ENCODE data around the gene CD320. TPM values are rescaled to one million over a fixed set of nuclear protein-coding genes. Genes with fewer than 3 reads are reported as not detected.
"Not testable (repeated sequence)": the region's sequence is repeated elsewhere in the genome, so short reads cannot be mapped to it uniquely, and the experiment has no call there.

CD320 gene
- total RNA-seq, 2 experiments from 2014 or later = 93.6 to 98.8 TPM

DNA sequence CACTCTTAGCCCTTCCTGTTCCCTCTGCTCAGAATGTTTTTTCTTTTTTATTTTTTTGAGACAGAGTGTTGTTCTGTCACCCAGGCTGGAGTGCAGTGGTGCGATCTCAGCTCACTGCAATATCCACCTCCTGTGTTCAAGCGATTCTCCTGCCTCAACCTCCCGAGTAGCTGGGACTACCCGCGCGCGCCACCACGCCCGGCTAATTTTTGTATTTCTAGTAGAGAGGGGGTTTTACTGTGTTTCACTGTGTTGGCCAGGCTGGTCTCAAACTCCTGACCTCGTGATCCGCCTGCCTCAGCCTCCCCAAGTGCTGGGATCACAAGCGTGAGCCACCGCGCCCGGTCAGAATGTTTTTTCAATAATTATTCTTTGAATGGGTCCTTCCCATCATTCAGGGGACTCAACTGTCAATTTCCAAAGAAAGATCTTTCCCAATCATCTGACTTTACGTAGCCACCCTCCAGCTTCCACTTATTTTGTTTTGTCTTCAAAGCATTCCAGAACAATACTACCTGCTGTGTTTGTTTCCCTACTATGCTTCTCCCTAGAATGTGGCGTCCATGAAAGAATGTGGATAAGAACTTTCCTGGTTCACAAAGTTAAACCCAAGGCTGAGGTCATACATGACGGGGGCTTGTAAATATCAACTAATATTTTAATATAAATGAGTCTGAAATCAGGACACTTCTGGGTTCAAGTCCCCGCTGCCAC, 11.8 kb upstream of the CD320 start:
- ChIA-PET CTCF (interaction anchor here (0.5 to 1.0 kb wide), 3 partner anchors 13 to 21 kb away, joined by 3 to 5 read pairs (median 4); no protein-coding TSS in a partner anchor), POLR2A (interaction anchor here (0.5 to 0.9 kb wide), 3 partner anchors 8 to 582 kb away, joined by 3 read pairs; no protein-coding TSS in a partner anchor)

DNA sequence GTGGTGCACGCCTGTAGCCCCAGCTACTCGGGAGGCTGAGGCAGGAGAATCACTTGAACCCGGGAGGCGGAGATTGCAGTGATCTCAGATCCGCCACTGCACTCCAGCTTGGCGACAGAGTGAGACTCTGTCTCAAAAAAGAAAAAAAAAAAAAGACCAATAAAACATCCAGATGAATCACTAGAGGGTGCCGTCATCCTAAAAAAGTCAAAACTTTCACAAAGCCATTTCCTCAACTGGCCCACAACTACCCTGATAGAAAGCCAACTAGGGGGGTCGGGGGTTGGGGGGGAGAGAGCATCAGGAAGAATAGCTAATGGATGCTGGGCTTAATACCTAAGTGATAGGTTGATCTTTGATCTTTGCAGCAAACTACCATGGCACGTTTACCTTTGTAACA, 10.7 kb upstream of the CD320 start:
- CTCF ChIA-PET = interaction anchor here (0.7 to 0.8 kb wide), 2 partner anchors 50 to 361 kb away, joined by 3 to 4 read pairs; no protein-coding TSS in a partner anchor

DNA sequence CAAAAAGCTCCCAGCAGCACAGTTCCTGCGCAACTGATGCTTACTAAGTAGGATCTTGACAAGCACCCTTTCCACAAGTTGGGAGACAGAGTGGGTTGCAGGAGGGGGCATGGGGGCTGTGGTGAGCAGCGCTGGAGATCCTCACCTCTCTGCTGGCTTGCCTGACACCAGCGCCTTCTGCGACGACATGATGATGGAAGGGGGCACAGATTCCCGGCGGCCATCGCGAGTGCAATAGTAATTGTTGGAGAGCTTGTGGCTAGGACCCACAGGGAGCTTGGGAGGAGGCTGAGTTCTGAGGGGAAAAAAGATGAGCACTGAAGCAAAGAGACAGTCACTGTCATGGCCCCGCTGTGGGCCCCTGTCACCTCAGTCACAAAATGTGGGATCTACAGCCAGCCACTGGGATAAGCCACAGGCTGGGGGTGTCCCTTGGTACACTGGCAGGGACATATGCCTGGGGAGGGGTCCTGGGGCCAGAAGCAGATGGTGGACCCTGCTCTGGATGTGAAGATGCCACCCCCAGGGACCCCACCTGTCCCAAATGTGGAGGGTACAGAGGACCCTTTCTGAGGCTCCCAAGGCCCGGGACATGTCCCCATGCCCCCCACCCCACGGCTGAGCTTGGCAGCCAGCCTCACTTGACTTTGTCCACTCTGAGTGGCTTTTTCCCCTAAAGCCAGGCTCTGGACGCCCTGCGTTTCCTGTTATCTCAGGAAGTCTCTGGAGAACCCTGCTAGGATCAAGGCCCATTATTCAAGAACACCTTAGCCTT, 8.4 kb upstream of the CD320 start:
- CTCF ChIA-PET = no interaction called here

More for the DNA sequence above, 10.7 kb upstream of the CD320 start:
- POLR2A ChIA-PET = interaction anchor here (0.6 kb wide), 1 partner anchor 16 kb away, joined by 3 read pairs; no protein-coding TSS in a partner anchor

GRCh38 chr19:8314981-8315640, 7.0 kb upstream of the CD320 start:
- CTCF ChIA-PET, POLR2A ChIA-PET: not testable (repeated sequence)

More for the DNA sequence above, 8.4 kb upstream of the CD320 start:
- POLR2A ChIA-PET = no interaction called here

GRCh38 chr19:8311461-8312260, 3.5 kb upstream of the CD320 start:
- POLR2A ChIA-PET = interaction anchor here (1.0 kb wide), 1 partner anchor 9 kb away, joined by 3 read pairs; no protein-coding TSS in a partner anchor
- CTCF ChIA-PET = no interaction called here

DNA sequence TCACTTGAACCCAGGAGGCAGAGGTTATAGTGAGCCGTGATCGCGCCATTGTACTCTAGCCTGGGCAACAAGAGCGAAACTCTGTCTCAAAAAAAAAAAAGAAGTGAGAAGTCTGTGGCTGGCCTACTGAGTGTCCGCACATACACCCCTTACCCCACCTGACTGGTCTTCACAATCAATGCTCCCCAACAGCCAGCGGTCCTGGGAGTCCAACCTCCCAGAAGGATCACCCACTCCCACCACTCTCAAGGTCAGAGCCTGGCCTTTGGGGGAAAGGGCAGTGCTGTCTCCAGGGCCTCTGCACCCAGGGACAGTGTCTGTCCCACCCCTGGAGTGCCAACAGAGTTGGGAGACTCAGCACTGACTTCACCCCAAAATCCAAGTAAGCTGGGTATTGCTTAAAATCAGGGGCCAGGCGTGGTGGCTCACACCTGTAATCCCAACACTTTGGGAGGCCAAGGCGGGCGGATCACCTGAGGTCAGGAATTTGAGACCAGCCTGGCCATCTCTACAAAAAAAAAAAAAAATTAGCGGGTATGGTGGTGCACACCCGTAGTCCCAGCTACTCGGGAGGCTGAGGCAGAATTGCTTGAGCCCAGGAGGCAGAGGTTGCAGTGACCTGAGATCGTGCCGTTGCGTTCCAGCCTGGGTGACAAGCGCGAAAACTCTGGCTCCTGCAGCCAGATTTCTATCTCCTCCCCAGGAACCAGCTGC, 2.3 kb upstream of the CD320 start:
- POLR2A ChIA-PET = no interaction called here
- CTCF ChIA-PET = interaction anchor here (0.7 kb wide), 1 partner anchor 24 kb away, joined by 3 read pairs; no protein-coding TSS in a partner anchor

GRCh38 chr19:8308891-8309291, 733 bp upstream of the CD320 start:
- ChIA-PET CTCF (interaction anchor here (1.4 kb wide), 1 partner anchor 44 kb away, joined by 5 read pairs; no protein-coding TSS in a partner anchor), POLR2A (interaction anchor here (1.9 kb wide), 1 partner anchor 13 kb away, joined by 7 read pairs; the partner anchor contains the start of genes NDUFA7 and RPS28)

DNA sequence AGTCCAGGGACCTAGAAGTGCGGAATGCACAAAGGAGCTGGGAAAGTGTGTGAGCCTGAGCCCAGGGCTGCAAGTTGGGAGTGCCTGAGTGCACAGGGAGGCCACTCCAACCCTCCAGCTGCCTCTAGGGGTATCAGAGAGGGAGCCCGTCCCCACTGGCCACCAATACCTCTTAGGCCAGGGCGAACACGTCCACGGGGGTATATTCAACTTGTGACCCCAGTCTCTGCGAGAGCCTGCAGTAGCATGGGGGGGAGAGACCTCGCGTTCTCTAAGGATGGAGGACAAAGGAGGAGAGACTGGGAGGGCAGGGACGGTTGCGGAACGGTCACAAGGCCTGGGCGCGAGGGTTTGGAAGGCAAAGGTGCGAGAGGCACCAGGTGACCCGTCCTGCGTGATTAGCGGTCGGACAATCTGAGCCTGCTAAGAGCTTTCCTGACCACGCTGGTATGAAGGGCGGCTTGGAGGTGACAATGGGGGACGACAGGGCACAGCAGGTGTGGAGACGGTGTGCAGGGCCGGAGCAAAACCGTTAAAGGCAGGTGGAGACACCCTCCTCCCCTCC, 676 bp downstream of the CD320 start:
- ChIA-PET CTCF (interaction anchor here (0.6 to 1.3 kb wide), 3 partner anchors 13 to 202 kb away, joined by 3 to 5 read pairs (median 3); no protein-coding TSS in a partner anchor), POLR2A (interaction anchor here (0.7 to 1.9 kb wide), 3 partner anchors 14 to 106 kb away, joined by 4 to 7 read pairs (median 6); partner anchors contain the start of genes MARCHF2, NDUFA7 and RPS28)

DNA sequence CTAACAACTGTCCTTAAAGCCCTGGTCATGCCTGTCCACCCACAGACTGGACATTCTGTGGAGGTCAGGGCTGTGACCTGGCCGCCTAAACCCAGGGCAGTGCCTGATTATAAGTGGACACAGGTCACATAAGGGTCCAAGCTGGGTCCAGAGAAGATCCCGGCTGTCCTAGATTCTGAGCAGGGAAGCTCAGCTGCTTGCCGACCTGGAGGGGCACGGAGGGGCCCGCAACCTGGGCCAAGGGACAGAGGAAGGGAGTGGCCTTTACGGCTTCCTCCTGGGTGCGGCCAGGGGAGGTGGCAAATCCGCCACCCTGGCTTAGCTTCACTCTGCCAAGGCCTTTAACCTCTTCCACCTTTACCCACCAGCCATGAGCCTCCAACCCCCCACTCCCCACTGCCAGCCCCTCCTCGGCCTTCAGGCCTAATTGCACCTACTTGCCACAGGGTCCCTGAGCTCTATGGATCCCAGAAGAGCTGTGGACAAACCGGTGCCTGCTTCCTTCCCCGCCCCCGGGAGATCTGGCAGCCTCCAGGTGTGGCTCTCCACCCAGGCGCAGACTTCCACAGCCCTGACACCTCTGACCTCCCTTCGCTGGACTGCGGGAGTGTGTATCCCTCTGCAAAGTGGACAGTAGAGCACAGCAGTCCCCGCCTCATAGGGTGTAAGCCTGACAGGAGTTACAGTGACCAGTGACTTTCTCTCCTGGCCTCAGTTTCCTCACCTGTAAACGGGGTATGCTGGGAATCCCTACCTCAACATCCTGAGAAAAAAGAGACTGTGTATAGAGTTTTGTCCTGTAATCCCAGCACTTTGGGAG, 1.7 kb downstream of the CD320 start:
- POLR2A ChIA-PET = interaction anchor here (0.6 to 0.9 kb wide), 2 partner anchors 15 to 17 kb away, joined by 5 to 6 read pairs; partner anchors contain the start of genes NDUFA7 and RPS28
- CTCF ChIA-PET = interaction anchor here (0.6 to 1.3 kb wide), 4 partner anchors 14 to 203 kb away, joined by 3 to 5 read pairs (median 3); no protein-coding TSS in a partner anchor

DNA sequence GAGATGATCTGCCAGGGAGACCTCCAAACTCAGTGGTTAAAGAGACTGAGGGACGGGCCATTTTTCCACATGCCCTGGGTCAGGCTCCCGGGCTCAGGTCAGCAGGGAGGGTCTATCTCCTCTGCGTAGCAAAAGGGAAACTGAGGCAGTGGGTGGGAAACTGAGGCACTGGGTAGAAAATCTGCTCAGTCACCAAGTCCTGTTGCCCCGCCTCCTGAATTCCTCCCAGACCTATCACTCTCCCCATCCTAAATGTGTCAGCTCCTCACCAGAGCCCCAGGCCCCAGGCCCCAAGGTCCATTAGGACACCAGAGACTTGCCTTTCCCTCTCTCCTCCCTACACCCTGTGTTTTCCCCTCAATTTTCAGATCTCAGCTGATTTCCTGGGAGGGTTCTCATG, 2.4 kb downstream of the CD320 start:
- CTCF ChIA-PET = interaction anchor here (0.6 kb wide), 1 partner anchor 39 kb away, joined by 3 read pairs; no protein-coding TSS in a partner anchor
- POLR2A ChIA-PET = no interaction called here

- ChIA-PET CTCF (no interaction called here), POLR2A (interaction anchor here (0.5 kb wide), 1 partner anchor 119 kb away, joined by 3 read pairs; no protein-coding TSS in a partner anchor)
These were observed 3.1 kb downstream of the CD320 start for GRCh38 chr19:8304841-8305621.

- ChIA-PET CTCF (interaction anchor here (0.5 kb wide), 1 partner anchor 496 kb away, joined by 3 read pairs; no protein-coding TSS in a partner anchor), POLR2A (no interaction called here)
These were observed 5.4 kb downstream of the CD320 start for GRCh38 chr19:8302734-8303133.

GRCh38 chr19:8302357-8302691, 5.8 kb downstream of the CD320 start:
- CTCF ChIA-PET = interaction anchor here (0.5 kb wide), 1 partner anchor 495 kb away, joined by 3 read pairs; no protein-coding TSS in a partner anchor
- POLR2A ChIA-PET = no interaction called here

GRCh38 chr19:8291337-8291736, 16.8 kb downstream of the CD320 start:
- POLR2A ChIA-PET, CTCF ChIA-PET: not testable (repeated sequence)

DNA sequence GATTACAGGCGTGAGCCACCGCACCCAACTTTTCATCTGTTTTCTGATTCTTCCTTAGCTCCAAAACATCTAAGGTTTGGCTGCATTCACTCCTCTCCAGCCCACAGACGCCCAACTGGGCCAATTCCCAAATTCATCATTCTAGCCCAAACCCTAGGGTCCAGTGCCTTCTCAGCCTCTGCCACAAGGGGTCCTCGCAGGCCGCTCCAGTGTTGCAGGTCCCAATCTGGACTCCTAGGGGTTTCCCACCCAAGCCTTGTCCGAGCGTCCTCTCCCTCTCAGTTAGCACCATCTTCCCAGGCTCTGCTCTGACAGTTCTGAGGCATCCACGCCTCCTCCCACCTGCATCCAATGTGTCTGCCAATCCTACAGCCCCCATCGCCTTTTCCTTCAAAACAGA, 31.6 kb downstream of the CD320 start:
- CTCF ChIA-PET, POLR2A ChIA-PET: not testable (repeated sequence)

- ChIA-PET POLR2A (interaction anchor here (0.6 kb wide), 1 partner anchor 76 kb away, joined by 3 read pairs; no protein-coding TSS in a partner anchor), CTCF (interaction anchor here (0.9 to 1.6 kb wide), 3 partner anchors 49 to 185 kb away, joined by 3 to 4 read pairs (median 3); no protein-coding TSS in a partner anchor)
These were observed 38.4 kb downstream of the CD320 start for GRCh38 chr19:8269724-8270123.
